ENCODE results near the gene SPTLC2. TPM values are rescaled to one million over a fixed set of nuclear protein-coding genes. Genes with fewer than 3 reads are reported as not detected.
"Not testable (repeated sequence)": the region's sequence is repeated elsewhere in the genome, so short reads cannot be mapped to it uniquely, and the experiment has no call there.

Gene SPTLC2
- total RNA-seq, 2 donors from 2014 or later, result 16.1 to 18.4 TPM

DNA sequence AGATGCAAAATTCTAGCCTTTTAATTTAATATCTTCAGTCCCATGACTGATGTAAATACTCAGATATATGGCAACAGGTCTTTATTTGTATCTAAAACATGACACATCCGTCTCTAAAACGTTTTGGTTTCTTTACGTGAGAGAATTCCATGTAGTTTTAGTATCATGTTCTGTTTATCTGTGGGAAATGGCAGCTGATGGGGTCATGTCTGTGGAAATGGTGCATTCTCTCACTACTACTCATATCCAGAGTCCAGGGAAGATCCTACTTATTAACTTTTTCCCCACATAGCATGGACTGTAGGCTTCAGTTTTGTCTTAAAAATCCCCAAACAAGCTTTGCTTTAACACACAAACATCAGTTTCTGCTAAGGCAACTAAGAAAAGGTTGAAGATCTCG lies 53.8 kb downstream of the SPTLC2 start:
- ATAC-seq, result no peak
- intact Hi-C loops (cut with DNase I), result no loop called here

DNA sequence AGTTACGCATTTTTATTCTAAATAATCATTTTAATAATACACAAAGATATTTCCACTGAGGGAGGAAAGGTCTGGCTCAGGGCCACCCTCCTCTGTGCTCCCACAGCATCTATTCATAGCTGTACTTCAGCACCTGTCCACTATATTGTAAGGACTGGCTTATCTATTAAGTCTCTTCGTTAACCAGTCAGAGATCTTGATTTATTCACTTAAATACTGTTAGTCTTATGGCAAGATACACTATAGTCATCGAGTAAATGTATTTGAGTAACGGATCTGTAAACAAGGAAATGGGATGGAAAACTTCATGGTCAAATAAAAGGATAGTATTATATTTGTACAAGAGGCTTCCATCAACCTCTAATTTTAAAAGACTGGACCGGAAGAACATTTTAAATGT lies 54.6 kb downstream of the SPTLC2 start:
- intact Hi-C loops (cut with DNase I), result no loop called here
- ATAC-seq, result no peak

More for the DNA sequence above, 53.8 kb downstream of the SPTLC2 start:
- no peak for DNase-seq

DNA sequence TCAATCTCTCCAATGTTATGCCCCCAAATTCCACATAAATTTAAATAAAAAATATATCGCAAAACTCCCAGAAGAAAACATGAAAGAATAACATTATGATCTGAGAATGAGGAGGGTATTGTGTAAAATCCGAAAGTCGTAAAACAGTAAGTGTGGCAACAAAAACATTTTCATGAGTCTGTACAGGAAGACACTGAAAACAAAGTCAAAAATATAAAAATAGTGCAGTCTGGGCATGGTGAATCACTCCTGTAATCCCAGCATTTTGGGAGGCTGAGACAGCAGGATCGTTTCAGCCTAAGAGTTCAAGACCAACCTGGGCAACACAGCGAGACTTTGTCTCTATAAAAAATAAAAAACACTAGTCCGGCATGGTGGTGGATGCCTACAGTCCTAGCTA lies 57.1 kb downstream of the SPTLC2 start:
- no peak for ATAC-seq
- intact Hi-C loops (cut with DNase I), result loop anchor here in 1 of 2 donors (10.0 kb wide), 1 partner anchor 255 kb away; no protein-coding TSS in a partner anchor
- DNase-seq, result no peak

More for the DNA sequence above, 54.6 kb downstream of the SPTLC2 start:
- DNase-seq, result no peak

DNA sequence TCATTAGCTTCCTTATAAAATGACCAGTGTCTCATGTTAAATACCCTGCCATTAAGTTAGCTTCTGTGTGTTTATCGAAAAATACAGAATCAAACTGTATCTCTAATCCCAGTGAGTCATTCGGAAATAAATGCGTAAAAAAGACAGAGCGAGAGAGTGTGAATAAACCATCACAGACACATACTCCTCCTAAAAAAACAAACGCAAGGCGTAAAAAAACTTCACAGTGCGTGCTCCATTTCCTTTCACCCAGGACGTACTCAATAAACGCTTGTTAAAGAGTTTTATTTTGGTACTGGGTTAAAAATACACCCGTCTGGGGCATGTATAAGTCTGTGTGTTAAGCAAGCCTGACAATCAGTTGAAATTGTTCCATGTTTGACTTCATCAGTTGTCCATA lies 59.0 kb downstream of the SPTLC2 start:
- intact Hi-C loops (cut with DNase I), result loop anchor here in 1 of 2 donors (10.0 kb wide), 1 partner anchor 253 kb away; no protein-coding TSS in a partner anchor
- no peak for ATAC-seq
- no peak for DNase-seq

DNA sequence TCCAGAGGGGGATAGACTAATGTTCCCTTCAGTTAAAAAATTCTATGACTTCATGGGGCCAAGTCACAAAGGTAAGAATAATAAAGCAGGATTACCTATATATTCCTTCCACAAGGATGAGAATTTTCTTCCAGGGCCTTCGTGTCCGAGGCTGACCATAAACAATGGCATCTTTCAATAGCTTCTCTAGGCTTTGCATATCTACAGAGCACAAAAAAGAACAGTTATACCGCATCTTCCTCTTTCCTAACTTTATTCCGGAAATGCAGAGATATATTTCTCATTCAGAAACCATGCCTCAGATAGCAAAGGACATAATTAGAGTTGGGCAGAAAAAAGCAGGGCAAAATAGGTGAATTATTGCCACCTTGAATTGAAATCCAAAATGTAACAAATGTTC lies 59.5 kb downstream of the SPTLC2 start:
- intact Hi-C loops (cut with DNase I), result loop anchor here in 1 of 2 donors (10.0 kb wide), 1 partner anchor 252 kb away; no protein-coding TSS in a partner anchor
- ATAC-seq, result no peak
- DNase-seq, result no peak

DNA sequence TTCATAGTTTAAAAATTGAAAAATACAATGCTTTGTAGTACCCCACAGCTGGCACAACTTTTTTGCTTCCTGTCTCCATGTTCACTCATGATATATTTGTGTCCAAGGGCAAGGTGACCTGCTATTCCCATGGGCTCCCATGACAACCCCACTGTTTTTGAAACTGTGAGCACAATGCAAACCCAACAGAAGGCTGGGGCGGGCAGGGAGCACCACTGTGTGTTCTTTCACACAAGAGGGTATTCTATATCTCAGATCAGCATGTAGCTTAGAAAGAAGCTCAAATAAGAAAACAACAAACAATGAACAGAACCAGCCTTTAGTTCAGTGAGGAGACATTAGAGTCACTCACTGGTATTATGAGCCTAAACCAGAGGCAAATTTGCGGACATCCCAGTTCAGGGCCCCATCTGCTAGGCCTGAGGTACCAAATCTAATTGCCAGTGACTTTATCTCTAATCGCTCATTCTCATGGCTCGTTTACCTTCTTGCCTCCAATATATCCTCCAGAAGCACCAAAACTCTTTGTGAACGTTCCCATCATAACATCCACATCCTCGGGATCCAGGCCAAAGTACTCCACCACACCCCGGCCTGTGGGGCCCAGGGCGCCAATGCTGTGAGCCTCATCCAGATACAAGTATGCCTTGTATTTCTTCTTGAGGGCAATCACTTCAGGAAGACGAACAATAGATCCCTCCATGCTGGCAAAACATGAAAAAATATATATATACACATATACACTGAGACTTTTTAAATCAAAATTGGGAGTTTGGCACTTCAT lies 61.4 kb downstream of the SPTLC2 start:
- DNase-seq (peak; percentile 69), ATAC-seq (peak in 1 of 2 donors; percentile 45)
- intact Hi-C loops (cut with DNase I), result loop anchor here in 1 of 2 donors (10.0 kb wide), 1 partner anchor 250 kb away; no protein-coding TSS in a partner anchor

DNA sequence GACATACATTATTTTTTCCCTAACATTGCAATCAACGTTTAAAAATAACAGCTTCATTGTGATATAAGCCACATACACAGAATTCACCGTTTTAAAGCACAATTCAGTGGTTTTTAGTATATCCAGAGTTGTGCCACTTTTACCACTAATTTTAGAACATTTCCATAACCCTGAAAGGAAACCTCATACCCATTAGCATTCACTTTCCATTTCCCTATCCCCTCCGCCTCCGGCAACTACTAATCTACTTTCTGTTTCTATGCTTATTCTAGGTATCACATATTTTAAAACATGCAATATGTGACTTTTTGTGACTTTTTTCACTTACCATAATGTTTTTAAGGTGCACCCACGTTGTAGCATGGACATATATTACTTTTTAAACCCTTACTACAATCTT lies 62.2 kb downstream of the SPTLC2 start:
- intact Hi-C loops (cut with DNase I), result loop anchor here in 1 of 2 donors (10.0 kb wide), 1 partner anchor 249 kb away; no protein-coding TSS in a partner anchor
- DNase-seq, result no peak
- ATAC-seq, result no peak

DNA sequence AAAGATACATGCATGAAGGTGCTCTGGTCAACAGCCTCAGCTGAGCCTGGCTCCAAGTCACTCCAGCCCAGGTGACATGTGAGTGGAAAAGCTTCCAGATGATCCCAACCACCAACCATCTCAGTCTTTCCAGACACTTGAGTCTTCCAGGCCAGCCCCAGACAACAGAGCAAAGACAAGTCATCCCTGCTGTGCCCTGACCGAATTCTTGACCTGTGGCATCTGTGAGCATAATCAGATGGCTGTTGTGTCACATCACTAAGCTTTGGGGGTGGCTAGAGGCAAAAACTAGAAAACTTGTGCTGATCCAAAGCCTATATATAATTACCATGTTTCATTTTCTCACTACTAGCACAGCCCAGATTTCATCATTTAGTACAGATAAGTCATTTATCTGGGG lies 67.0 kb downstream of the SPTLC2 start:
- ATAC-seq, result no peak
- no peak for DNase-seq
- intact Hi-C loops (cut with DNase I), result no loop called here

DNA sequence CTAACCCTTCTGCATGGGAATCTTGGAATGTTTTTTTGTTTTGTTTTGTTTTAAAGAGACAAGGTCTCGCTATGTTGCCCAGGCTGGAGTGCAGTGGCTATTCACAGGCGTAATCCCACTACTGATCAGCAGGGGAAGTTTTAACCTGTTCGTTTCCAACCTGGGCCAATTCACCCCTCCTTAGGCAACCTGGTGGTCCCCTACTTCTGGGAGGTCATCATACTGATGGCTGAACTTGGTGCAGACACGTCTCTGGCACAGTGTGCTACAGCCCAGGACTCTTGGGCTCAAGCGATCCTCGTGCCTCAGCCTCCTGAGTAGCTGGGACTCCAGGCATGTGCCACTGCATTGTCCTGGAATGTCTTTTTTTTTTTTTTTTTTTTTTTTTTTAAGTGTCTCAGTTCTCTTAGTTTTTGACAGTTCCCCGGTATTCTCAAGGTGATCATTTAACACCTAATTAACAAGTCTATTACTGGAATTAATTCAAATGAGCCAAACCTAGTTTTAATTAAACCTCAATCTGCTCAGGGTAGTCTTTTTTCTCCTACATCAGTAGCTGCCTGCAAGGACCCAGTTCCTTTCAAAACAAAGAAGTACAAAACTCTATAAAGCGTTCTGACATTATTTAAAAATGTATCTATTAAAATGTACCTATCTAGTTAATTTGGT lies 68.8 kb downstream of the SPTLC2 start:
- ATAC-seq (no peak), DNase-seq (no peak)
- intact Hi-C loops (cut with DNase I), result no loop called here

DNA sequence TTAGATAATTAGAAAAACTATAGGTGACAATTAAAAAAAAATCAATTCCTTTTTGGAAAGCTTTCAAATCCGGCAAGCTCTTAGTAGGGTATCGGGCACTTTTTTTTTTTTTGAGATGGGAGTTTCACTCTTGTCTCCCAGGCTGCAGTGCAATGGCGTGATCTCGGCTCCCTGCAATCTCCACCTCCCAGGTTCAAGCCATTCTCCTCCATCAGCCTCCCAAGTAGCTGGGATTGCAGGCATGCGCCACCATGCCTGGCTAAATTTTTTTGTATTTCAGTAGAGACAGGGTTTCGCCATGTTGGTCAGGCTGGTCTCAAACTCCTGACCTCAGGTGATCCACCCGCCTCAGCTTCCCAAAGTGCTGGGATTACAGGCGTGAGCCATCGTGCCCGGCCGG lies 71.3 kb downstream of the SPTLC2 start:
- DNase-seq; ATAC-seq; intact Hi-C loops (cut with DNase I): not testable (repeated sequence)

DNA sequence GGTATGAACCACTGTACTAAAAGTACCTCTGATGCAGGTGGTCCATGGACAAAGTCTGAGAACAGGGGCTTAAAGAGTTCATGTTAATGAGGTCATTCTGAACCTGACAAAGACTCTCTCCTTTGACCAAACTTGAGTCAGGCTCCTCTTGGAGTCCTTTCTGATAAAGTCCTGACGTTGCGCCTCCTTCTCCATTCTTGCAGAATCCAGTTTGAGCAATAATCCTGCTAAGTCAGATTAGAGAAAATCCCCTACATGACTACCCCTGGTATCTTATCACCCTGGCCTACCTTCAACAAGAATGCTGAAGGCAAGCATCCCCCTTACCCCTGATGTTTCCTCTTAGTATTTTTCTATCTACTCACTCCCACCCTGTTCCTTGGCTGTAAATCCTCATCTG lies 71.9 kb downstream of the SPTLC2 start:
- DNase-seq (no peak), ATAC-seq (no peak)
- intact Hi-C loops (cut with DNase I), result no loop called here

DNA sequence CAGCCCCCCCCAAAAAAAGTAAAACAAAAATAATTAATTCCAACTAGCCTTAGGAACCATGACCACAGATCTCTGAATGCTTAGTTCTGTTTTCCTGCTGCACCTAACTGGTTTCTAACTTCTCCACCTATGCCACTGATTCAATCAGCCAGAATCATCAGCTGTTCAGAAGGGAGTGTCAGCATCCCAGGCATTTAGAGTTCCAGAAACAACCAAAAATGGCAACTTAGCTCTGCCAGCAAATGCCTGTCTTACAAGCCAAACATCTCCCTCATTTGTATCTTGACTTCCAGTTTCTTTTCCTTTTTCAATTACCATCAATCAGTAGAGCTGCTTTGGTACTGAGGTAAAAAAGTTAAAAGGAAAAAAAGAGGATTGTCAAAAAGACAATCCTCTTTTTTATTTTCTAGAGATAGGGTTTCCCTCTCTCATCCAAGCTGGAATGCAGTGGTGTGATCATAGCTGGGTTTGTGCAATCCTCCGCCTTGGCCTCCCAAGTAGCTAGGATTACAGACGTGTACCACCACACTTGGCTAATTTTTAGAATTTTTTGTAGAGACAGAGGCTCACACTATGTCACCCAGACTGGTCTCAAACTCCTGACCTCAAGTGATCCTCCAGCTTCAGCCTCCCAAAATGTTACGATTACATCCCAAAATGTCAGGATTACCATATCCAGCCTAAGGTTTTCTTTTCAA lies 72.7 kb downstream of the SPTLC2 start:
- DNase-seq (no peak), ATAC-seq (peak in 1 of 2 donors; percentile 21)
- intact Hi-C loops (cut with DNase I), result no loop called here

DNA sequence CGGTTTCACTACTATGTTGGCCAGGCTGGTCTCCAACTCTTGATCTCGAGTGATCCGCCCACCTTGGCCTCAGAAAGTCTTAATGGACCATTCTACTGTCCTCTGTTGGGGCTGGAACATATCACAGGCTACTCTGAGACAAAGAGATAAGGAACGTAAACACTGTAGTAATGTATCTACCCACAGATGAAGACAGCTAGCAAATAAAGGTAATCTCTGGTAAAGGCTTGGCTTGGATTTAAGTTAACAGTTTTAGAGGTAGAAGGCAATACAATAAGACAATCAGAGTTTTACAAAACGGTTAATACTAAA lies 73.2 kb downstream of the SPTLC2 start:
- DNase-seq, result no peak
- intact Hi-C loops (cut with DNase I), result no loop called here
- ATAC-seq, result peak in 1 of 2 donors; percentile 26

DNA sequence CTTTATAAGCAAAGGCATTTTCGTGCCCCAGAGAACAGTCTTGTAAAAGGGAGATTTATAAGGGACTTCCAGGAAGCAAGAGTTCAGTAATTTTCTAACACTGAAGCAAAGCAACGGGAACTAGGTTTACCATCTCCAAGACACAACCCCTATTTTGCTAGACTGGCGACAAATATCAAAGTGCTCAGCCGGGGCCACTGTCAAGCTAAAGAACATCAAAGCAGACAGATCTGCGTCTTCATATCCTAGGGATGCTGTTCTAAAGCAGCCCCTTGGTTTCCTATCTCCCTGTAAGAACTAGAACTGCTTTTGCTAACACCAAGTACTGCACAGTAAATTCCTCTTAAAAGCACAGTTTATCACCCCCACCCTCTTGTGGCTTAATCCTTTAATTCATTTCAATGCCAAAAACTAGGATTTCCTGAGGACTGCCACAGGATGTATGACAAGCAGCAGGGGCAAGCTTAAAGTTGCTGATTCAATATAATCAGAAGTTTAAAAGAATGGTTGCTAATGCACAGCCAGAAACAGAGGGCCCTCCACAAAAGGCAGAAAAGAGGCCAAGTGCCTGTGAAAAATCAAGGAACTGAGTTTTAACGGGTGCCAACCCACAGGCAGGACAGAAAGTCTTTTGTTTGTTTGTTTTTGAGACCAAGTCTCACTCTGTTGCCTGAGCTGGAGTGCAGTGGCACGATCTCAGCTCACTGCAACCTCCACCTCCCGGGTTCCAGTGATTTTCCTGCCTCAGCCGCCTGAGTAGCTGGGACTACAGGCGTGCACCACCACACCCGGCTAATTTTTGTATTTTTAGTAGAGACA lies 73.8 kb downstream of the SPTLC2 start:
- intact Hi-C loops (cut with DNase I), result no loop called here
- peak; percentile 61 to 63 for ATAC-seq
- DNase-seq, result no peak

DNA sequence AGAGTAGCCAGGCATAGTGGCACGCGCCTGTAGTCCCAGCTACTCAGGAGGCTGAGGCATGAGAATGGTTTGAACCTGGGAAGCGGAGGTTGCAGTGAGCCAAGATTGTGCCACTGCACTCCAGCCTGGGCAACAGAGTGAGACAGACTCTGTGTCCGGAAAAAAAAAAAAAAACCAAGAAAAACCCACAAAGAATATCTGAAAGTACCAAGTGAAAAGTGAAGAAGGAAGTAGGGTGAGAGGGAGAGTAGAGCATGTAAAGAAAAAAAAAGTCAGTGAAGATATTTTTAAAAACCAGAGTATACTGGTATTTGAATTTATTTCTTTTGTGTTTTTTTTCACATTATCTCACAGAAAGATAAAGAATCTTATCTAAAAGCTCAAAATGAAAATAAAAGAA lies 74.5 kb downstream of the SPTLC2 start:
- ATAC-seq (peak in 1 of 2 donors; percentile 28), DNase-seq (no peak)
- intact Hi-C loops (cut with DNase I), result no loop called here

DNA sequence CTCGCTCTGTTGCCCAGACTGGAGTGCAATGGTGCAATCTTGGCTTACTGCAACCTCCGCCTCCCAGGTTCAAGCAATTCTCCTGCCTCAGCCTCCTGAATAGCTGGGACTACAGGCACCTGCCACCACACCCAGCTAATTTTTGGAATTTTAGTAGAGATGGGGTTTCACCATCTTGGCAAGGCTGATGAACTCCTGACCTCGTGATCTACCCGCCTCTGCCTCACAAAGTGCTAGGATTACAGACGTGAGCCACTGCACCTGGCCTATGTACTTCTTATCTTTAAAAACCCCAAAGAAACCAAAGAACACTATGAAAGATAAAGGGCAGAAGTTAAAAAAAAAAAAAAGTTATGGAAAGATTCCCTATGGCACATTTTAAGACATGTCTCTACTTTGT lies 79.5 kb downstream of the SPTLC2 start:
- DNase-seq; ATAC-seq; intact Hi-C loops (cut with DNase I): not testable (repeated sequence)

DNA sequence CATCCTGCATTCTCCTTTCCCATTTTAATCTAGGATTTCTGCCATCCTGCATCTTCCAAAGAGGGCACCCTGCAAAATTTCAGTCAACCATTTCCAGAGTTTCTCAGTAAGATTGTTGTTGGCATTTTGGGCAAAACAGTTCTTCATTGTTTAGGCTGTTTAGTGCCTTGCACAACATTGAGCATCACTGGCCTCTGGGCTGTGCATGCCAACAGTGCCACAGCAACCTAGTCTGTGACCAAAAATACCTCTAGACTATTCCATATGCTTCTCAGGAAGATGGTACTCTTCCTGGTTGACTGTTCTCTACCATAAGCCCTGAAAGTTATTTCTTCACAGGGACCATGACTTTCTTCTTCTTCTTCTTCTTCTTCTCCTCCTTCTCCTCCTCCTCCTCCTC lies 85.4 kb downstream of the SPTLC2 start:
- intact Hi-C loops (cut with DNase I), result no loop called here
- DNase-seq (no peak), ATAC-seq (no peak)

DNA sequence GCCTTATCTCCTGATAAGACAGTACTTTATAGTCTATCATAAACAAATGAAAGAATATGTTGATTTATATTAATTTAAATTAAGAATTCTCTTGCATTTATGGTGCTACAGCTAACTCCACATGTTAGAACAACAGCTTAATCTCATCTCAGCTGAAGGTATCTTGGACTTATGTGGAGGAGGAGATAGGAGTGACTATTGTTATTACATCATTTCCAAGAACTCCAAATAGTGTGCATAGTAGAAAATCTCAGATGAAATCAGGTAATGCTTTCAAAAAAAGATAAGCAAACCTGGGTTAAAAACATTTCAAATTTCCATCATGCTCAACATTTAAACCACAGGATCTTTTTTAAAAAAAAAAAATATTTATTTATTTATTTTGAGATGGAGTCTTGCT lies 86.5 kb downstream of the SPTLC2 start:
- intact Hi-C loops (cut with DNase I), result no loop called here
- DNase-seq (no peak), ATAC-seq (peak in 1 of 2 donors; percentile 35)

DNA sequence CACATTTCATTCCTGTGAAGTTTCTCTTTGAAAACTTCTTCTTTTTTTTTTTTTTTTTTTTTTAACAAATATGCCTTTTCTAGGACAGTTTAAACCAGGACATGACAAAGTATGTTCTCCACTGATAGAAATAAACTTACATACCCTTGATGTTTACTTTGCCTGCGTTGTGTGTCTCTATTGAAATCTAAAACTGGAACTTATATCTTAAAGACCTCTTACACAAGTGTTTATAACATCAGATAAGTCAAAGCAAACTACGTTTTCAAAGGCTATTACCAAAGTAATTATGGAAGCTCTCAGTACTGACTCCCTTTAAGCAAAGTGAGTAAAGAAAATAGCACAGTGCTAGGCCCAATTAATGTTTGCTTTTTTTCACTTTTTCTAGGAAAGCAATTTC lies 87.2 kb downstream of the SPTLC2 start:
- intact Hi-C loops (cut with DNase I), result no loop called here
- DNase-seq (no peak), ATAC-seq (no peak)
